ENCODE data around the gene PRKAG2.
A peak's percentile ranks its signal among the peaks of the same experiment; 100 is the strongest.

DNA sequence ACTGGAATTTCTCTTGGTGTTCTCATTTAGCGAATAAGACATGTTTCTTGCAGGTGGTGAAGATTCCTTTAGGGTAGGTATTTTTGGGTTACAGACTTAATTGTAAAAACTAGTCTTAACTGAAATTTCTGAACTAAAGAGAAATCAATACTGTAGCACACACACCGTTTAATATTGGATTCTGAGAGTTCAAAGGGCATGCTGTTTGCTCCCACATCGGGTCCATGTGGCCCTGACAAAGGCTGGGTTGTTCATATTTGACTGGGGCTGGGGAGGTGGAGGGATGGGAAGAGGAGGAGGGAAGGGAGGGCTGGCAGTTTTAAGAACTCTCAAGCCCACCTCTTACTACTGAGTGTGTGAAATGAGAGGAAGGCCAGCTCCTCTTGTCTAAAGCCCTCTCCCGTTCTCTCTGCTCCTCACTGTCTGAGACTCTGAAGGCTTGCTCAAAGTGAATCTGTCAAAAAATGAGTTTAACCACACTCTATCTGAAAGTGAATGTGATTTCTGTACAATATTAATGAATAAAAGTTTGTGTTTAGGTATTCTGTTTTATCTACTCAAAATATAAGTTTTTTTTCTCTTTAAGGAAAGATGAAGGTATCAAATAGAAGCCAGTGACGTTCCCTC, 317.2 kb downstream of the PRKAG2 start:
- TF ChIP-seq, protein P1, sequence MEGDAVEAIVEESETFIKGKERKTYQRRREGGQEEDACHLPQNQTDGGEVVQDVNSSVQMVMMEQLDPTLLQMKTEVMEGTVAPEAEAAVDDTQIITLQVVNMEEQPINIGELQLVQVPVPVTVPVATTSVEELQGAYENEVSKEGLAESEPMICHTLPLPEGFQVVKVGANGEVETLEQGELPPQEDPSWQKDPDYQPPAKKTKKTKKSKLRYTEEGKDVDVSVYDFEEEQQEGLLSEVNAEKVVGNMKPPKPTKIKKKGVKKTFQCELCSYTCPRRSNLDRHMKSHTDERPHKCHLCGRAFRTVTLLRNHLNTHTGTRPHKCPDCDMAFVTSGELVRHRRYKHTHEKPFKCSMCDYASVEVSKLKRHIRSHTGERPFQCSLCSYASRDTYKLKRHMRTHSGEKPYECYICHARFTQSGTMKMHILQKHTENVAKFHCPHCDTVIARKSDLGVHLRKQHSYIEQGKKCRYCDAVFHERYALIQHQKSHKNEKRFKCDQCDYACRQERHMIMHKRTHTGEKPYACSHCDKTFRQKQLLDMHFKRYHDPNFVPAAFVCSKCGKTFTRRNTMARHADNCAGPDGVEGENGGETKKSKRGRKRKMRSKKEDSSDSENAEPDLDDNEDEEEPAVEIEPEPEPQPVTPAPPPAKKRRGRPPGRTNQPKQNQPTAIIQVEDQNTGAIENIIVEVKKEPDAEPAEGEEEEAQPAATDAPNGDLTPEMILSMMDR (IDR thresholded peaks at IDR 0.05; ENCODE audit: low read depth, low read length, missing input control) = no peak
- TF ChIP-seq, protein P2, sequence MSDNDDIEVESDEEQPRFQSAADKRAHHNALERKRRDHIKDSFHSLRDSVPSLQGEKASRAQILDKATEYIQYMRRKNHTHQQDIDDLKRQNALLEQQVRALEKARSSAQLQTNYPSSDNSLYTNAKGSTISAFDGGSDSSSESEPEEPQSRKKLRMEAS (IDR thresholded peaks at IDR 0.05) = peak; percentile 81
- TF ChIP-seq YY1 (IDR thresholded peaks at IDR 0.05) = peak; percentile 57
- no peak for TF ChIP-seq TAF1 (conservative IDR thresholded peaks at IDR 0.05)
- TF ChIP-seq EGR1 (IDR thresholded peaks at IDR 0.05; ENCODE audit: low read depth in 2 of 2) = no peak
- TF ChIP-seq SP1 (IDR thresholded peaks at IDR 0.05) = peak; percentile 42
- TF ChIP-seq, protein P3, sequence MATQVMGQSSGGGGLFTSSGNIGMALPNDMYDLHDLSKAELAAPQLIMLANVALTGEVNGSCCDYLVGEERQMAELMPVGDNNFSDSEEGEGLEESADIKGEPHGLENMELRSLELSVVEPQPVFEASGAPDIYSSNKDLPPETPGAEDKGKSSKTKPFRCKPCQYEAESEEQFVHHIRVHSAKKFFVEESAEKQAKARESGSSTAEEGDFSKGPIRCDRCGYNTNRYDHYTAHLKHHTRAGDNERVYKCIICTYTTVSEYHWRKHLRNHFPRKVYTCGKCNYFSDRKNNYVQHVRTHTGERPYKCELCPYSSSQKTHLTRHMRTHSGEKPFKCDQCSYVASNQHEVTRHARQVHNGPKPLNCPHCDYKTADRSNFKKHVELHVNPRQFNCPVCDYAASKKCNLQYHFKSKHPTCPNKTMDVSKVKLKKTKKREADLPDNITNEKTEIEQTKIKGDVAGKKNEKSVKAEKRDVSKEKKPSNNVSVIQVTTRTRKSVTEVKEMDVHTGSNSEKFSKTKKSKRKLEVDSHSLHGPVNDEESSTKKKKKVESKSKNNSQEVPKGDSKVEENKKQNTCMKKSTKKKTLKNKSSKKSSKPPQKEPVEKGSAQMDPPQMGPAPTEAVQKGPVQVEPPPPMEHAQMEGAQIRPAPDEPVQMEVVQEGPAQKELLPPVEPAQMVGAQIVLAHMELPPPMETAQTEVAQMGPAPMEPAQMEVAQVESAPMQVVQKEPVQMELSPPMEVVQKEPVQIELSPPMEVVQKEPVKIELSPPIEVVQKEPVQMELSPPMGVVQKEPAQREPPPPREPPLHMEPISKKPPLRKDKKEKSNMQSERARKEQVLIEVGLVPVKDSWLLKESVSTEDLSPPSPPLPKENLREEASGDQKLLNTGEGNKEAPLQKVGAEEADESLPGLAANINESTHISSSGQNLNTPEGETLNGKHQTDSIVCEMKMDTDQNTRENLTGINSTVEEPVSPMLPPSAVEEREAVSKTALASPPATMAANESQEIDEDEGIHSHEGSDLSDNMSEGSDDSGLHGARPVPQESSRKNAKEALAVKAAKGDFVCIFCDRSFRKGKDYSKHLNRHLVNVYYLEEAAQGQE (IDR thresholded peaks at IDR 0.05) = peak; percentile 39
- TF ChIP-seq RXRA (IDR thresholded peaks at IDR 0.05) = peak; percentile 30 to 50
- TF ChIP-seq HNF4A (conservative IDR thresholded peaks at IDR 0.05) = peak; percentile 75 to 81
- no peak for TF ChIP-seq JUND (IDR thresholded peaks at IDR 0.05)
- peak; percentile 32 to 50 for TF ChIP-seq RAD21 (IDR thresholded peaks at IDR 0.05)
- TF ChIP-seq, protein P4, sequence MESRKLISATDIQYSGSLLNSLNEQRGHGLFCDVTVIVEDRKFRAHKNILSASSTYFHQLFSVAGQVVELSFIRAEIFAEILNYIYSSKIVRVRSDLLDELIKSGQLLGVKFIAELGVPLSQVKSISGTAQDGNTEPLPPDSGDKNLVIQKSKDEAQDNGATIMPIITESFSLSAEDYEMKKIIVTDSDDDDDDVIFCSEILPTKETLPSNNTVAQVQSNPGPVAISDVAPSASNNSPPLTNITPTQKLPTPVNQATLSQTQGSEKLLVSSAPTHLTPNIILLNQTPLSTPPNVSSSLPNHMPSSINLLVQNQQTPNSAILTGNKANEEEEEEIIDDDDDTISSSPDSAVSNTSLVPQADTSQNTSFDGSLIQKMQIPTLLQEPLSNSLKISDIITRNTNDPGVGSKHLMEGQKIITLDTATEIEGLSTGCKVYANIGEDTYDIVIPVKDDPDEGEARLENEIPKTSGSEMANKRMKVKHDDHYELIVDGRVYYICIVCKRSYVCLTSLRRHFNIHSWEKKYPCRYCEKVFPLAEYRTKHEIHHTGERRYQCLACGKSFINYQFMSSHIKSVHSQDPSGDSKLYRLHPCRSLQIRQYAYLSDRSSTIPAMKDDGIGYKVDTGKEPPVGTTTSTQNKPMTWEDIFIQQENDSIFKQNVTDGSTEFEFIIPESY (IDR thresholded peaks at IDR 0.05) = peak; percentile 45
- TF ChIP-seq GABPA (IDR thresholded peaks at IDR 0.05 in 1 of 2, conservative IDR thresholded peaks at IDR 0.05 in 1 of 2) = no peak
- TF ChIP-seq, protein P5, sequence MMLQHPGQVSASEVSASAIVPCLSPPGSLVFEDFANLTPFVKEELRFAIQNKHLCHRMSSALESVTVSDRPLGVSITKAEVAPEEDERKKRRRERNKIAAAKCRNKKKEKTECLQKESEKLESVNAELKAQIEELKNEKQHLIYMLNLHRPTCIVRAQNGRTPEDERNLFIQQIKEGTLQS (IDR thresholded peaks at IDR 0.05) = no peak
